Type B pancreatic cell (in vitro differentiated cells): ENCODE measurements around the gene CDC42BPG. TPM values are rescaled to one million over a fixed set of nuclear protein-coding genes. Genes with fewer than 3 reads are reported as not detected.
A peak's percentile ranks its signal among the peaks of the same experiment; 100 is the strongest.

ENCODE experiments used
- DNase-seq: peaks from one replicate; pipeline ENCODE4 v3.0.0; 2021; ENCODE audit warnings: mixed read lengths; ENCODE audit not compliant: unreplicated experiment; ENCODE audit errors: extremely low spot score
- H3K27ac Mint-ChIP-seq: 2 replicates; pipeline ENCODE4 v1.8.0; 2021; ENCODE audit warnings: mild to moderate bottlenecking, mixed read lengths
- H3K27me3 Mint-ChIP-seq: 2 replicates; pipeline ENCODE4 v1.8.0; 2021; ENCODE audit warnings: mixed read lengths
- H3K36me3 Mint-ChIP-seq: 2 replicates; pipeline ENCODE4 v1.8.0; 2021; ENCODE audit warnings: mixed read lengths
- H3K4me1 Mint-ChIP-seq: one replicate; pipeline ENCODE4 v1.8.0; 2021; ENCODE audit warnings: mixed read lengths; ENCODE audit not compliant: unreplicated experiment
- H3K4me3 Mint-ChIP-seq: 2 replicates; pipeline ENCODE4 v1.8.0; 2021; ENCODE audit warnings: mild to moderate bottlenecking, mixed read lengths
- H3K9me3 Mint-ChIP-seq: 2 replicates; pipeline ENCODE4 v1.8.0; 2021; ENCODE audit warnings: mixed read lengths
- total RNA-seq: library from RNA; stranded (reverse); gene quantifications from 2 replicates; pipeline ENCODE4 v1.2.1, GENCODE V29; 2021; ENCODE audit warnings: low replicate concordance
- TF ChIP-seq, protein P1 (sequence below): fragments of 200-600 bp; sonication (generic); conservative IDR thresholded peaks from 2 replicates; pipeline ENCODE4 v1.5.0; 2021; ENCODE audit warnings: antibody characterized with exemption, mild to moderate bottlenecking

The CDC42BPG gene
- total RNA-seq, 1 donor from 2014 or later: 20.1 TPM

DNA sequence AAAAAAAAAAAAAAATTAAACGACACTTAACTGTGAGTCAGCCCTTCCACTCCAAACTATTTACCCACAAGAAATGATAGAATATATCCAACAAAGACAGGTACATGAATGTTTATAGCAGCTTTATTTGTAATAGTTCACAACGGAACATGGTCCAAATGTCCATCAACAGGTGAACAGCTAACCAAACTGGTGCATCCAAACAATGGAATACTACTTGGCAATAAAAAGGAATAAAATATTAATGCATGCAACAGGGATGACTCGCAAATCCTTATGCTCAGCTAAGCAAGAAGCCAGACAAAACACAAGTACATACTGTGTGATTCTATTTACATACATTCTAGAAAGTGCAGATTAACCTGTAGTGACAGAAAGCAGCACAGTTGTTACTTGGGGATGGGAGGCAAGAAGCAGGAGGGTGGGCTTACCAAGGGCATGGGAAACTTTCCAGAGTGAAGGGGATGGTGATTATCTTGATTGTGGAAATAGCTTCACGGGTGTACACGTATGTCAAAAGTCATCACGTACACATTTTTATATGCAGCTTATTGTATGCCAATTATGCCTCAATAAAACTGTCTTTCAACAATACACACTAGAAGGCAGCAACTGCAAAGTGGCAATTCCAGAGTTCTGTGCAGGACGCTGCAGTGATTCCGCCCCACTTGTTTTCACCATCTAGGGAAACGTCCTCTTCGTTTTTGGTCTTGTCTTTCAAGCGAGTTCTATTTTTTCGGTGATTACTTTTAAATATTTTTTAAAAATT, 59.5 kb downstream of the CDC42BPG start:
- no peak for DNase-seq
- Mint-ChIP-seq H3K9me3 (no peaks in the 10 kb centered on the region), H3K27ac (no peak overlapping the region), H3K27me3 (no peaks in the 10 kb centered on the region), H3K4me1 (no peaks in the 10 kb centered on the region), H3K36me3 (peaks cover 3% of the 10 kb centered on the region), H3K4me3 (no peak overlapping the region)
- TF ChIP-seq, protein P1, sequence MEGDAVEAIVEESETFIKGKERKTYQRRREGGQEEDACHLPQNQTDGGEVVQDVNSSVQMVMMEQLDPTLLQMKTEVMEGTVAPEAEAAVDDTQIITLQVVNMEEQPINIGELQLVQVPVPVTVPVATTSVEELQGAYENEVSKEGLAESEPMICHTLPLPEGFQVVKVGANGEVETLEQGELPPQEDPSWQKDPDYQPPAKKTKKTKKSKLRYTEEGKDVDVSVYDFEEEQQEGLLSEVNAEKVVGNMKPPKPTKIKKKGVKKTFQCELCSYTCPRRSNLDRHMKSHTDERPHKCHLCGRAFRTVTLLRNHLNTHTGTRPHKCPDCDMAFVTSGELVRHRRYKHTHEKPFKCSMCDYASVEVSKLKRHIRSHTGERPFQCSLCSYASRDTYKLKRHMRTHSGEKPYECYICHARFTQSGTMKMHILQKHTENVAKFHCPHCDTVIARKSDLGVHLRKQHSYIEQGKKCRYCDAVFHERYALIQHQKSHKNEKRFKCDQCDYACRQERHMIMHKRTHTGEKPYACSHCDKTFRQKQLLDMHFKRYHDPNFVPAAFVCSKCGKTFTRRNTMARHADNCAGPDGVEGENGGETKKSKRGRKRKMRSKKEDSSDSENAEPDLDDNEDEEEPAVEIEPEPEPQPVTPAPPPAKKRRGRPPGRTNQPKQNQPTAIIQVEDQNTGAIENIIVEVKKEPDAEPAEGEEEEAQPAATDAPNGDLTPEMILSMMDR: no peak

DNA sequence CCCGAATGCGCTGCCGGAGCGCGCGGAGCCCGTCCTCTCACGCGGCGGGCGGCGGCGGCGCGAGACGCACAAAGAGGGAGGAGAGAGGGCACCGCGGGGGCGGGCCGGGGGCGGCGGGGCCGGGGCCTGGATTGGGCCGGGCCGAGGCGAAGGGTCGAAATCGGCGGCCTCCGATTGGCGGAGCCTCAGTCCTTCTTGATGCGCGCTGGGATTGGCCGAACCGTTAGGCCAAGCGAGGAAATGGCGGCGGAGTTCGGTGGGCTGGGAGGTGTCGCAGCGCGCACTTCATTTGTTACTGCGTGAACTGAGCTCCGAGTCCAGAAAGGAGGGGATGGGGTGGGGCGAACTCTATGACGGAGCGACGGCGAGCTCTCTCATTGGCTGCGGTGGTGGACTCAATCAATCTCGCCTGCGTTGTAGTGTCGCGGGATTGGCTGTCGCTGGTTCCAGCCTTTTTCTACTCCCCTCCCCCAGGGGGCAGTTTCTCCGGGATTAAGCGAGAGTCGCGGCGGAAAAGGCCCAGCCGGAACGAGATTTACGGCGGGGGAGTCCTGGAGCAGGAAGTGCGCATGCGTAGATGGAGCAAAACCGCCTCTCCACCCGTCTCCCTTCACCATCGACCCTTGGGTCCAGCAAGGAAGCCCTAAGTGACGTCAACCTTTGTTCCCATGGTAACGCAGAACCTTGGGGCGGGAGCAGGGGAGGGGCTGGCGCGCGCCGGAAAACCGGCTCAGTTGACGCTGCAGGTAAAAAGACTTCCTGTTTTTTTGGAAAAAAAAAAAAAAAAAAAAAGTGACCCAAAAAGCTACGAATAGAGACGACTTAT, 65.8 kb downstream of the CDC42BPG start, which contains the start of gene SF1:
Gene SF1 (minus strand): TSS at position 70 of the 826 bp plus-strand sequence. CDS start 150 bp downstream, outside the sequence.
- H3K4me3 Mint-ChIP-seq: peak within 1 kb of the TSS; percentile 97
- peak; percentile 99 for DNase-seq
- H3K36me3 Mint-ChIP-seq: peaks cover 32% of the 10 kb centered on the region
- no peaks in the 10 kb centered on the region for H3K9me3 Mint-ChIP-seq
- TF ChIP-seq, protein P1: no peak
- peak within 1 kb of the TSS; percentile 98 for H3K27ac Mint-ChIP-seq
- H3K4me1 Mint-ChIP-seq: peaks cover 21% of the 10 kb centered on the region
- peaks cover 3% of the 10 kb centered on the region for H3K27me3 Mint-ChIP-seq

DNA sequence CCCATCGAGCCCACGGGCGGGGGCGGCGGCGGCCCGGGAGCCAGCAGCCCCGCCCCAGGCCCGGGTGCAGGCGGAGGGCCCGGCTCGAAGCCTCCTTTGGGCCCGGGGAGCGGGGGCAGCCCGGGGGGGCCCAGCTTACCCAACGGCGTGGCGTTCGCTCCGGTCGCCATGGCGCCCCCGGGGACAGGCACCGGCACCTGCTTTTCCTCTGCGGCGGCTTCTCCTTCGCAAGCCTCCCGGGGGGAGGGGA, 66.3 kb downstream of the CDC42BPG start:
- peak overlapping the region; percentile 92 for H3K4me3 Mint-ChIP-seq
- TF ChIP-seq, protein P1: no peak
- no peak for DNase-seq
- H3K36me3 Mint-ChIP-seq: peaks cover 36% of the 10 kb centered on the region
- peaks cover 3% of the 10 kb centered on the region for H3K27me3 Mint-ChIP-seq
- H3K27ac Mint-ChIP-seq: no peak overlapping the region
- H3K4me1 Mint-ChIP-seq: peaks cover 21% of the 10 kb centered on the region
- no peaks in the 10 kb centered on the region for H3K9me3 Mint-ChIP-seq

- no peaks in the 10 kb centered on the region for H3K9me3 Mint-ChIP-seq
- peaks cover 21% of the 10 kb centered on the region for H3K4me1 Mint-ChIP-seq
- H3K4me3 Mint-ChIP-seq: peak overlapping the region; percentile 97
- TF ChIP-seq, protein P1: no peak
- peaks cover 39% of the 10 kb centered on the region for H3K36me3 Mint-ChIP-seq
- H3K27me3 Mint-ChIP-seq: peaks cover 3% of the 10 kb centered on the region
- peak overlapping the region; percentile 96 for H3K27ac Mint-ChIP-seq
- DNase-seq: no peak
Observed at GRCh38 chr11:64777449-64778222, 66.8 kb downstream of the CDC42BPG start.

GRCh38 chr11:64776875-64777274, 67.6 kb downstream of the CDC42BPG start:
- Mint-ChIP-seq H3K27me3 (peaks cover 3% of the 10 kb centered on the region), H3K4me1 (peaks cover 23% of the 10 kb centered on the region)

More at GRCh38 chr11:64776875-64777274, 67.6 kb downstream of the CDC42BPG start:
- TF ChIP-seq, protein P1: no peak
- peak overlapping the region; percentile 96 for H3K27ac Mint-ChIP-seq
- no peaks in the 10 kb centered on the region for H3K9me3 Mint-ChIP-seq
- H3K36me3 Mint-ChIP-seq: peaks cover 47% of the 10 kb centered on the region
- DNase-seq: no peak
- peak overlapping the region; percentile 97 for H3K4me3 Mint-ChIP-seq
